ENCODE results near the gene SLC35F3.
A peak's percentile ranks its signal among the peaks of the same experiment; 100 is the strongest.
"Not testable (repeated sequence)": the region's sequence is repeated elsewhere in the genome, so short reads cannot be mapped to it uniquely, and the experiment has no call there.

Gene SLC35F3

DNA sequence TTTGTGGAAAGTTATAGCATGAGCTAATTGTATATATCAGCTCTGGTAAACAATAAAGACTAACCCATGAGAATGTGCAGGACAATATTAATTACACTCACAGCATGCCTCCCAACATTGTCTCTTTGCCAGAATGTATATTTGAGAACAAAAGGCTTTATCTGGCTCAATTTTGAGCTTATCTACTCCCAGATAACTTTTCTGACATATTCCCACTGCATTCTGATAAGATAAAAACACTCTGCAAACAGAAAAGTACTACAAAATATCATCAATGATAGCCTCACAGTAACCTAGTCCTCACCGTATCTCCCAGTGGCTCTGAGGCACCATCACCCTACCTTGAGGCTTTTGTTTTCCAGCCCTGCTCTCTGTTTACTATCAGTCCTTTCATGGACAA, 188.6 kb downstream of the SLC35F3 start:
- DNase-seq (ENCODE audit: extremely low spot score, insufficient read length, low read depth) (no peak), FAIRE-seq (no peak)

GRCh38 chr1:234093741-234094140, 189.3 kb downstream of the SLC35F3 start:
- no peak for DNase-seq (ENCODE audit: extremely low spot score, insufficient read length, low read depth)
- FAIRE-seq = no peak

- FAIRE-seq (no peak), DNase-seq (ENCODE audit: extremely low spot score, insufficient read length, low read depth) (no peak)
Measured at GRCh38 chr1:234094172-234094571, 189.7 kb downstream of the SLC35F3 start.

DNA sequence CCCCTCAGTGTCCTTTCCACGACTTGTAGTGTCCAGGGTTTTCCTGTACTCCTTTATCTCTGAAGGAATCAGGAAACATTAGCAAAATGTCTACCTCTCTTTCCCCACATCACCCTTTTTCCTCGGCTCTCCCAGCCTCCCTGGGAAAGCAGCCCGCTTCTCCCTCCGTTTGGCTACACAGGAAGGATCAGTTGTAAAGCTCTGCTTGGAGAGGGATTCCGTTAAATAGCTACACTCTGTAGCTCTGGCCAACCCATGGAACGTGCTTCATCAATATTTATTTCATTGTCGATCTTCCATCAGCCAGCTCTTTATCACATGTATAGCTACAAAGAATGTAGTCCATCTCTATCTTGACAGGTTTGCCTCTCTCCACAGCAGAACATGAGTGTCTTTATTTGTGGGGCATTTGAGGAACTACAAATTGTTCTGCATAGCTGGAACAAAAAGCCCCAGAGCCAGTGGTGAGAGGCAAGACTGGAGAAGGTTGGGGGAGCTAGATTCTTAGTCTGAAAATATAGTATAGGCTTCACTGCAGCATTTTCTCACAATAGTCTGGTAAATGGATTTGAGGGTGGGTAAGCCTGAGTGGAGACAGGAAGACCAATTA, 191.8 kb downstream of the SLC35F3 start:
- FAIRE-seq = no peak
- no peak for DNase-seq (ENCODE audit: extremely low spot score, insufficient read length, low read depth)

DNA sequence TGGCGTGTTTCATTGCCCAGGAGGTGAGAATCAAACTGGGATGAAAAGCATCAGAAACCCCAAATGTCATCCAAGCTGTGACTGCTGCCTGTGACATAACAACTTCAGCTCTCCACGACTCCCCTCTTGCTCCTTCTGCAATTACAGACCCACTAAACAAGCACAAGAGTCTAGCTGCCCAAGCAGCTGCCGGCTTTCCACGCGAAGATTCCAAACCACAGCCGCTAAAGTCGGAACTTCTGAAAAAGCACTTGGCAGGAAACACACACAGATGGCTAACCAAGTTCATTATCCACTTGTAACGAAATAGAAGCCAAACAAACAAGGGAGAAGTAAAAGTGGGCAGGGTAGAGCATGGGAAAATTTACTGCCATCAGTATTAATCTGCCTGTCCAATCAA, 198.1 kb downstream of the SLC35F3 start:
- FAIRE-seq (no peak), DNase-seq (ENCODE audit: extremely low spot score, insufficient read length, low read depth) (no peak)

DNA sequence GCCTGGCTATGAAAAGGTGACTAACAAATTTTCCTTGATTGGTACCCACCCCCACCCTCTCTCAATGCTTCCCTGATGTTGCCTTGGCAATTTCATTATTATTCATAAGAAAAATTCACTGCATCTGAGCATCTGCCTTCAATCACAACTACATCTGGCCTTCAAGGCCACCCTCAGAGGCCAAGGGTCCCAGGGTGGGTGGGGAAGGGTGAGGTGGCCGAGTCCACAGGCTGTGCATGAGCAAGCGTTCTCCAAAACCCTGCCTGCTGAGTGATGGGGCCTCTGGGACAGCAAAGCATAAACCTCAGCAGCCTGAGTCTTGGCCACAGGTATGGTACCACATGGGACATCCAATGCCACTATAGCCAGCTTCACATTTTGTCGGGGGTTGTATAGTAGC, 198.7 kb downstream of the SLC35F3 start:
- FAIRE-seq = no peak
- no peak for DNase-seq (ENCODE audit: extremely low spot score, insufficient read length, low read depth)

DNA sequence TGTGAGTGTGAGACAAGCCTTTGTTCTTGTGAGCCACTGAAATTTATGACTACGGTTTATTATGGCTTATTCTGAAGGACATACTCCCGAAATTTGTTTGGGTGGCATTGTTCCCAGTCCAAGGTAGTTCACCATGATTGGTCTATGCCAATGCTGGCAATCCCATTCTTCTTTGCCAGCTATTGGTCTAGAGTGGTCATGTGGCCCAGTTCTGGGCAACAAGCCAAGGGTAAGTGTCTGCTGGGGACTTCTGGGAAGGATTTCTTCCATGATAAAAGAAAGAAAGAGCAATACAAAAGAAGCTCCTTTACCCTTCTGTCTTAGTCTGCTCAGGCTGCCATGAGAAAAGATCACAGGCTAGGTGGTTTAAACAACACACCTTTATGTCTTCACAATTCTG, 201.6 kb downstream of the SLC35F3 start:
- DNase-seq (ENCODE audit: extremely low spot score, insufficient read length, low read depth) = no peak

GRCh38 chr1:234107416-234108021, 203.0 kb downstream of the SLC35F3 start:
- DNase-seq (ENCODE audit: extremely low spot score, insufficient read length, low read depth) (no peak), FAIRE-seq (no peak)

More for the DNA sequence above, 201.6 kb downstream of the SLC35F3 start:
- no peak for FAIRE-seq

DNA sequence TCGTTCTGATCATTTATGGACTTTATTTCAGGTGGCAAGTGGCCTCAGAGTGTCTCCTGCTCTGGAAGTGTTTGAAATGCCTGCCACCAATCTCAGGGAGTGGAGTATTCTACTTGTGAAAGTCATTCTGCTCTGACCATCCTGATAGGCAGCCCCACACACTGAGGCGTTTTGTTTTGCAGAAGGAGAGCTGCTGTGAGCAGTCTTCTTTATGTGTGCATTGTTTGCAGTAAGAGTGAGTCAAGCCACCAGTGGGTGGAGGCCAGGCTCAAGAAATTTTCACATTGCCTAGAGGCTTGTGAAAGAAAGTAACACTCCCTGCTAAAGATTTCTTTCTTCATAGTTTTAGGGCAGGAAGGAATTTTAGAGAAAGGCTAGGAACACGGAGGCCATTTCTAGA, 204.4 kb downstream of the SLC35F3 start:
- DNase-seq (ENCODE audit: extremely low spot score, insufficient read length, low read depth) = no peak

DNA sequence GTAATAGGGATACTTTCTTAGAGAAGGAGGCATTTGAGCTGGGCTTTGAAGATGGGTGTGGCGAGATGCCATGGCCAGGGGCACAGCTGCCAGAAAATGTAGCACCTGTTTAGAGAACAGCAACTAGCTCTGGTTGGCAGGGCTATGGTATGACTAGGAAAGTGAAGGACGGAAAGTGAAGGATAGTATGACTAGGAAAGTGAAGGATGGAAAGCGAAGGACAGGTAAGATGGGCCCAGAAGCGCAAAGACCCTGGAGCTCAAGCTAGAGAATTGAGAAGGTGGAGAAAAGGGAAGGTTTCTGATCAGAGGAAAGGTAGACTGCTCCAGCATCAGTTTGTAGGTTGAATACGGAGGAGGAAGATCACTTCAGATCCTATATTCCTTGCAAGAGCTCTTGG, 205.4 kb downstream of the SLC35F3 start:
- DNase-seq (ENCODE audit: extremely low spot score, insufficient read length, low read depth) (no peak), FAIRE-seq (no peak)

More for the DNA sequence above, 204.4 kb downstream of the SLC35F3 start:
- FAIRE-seq = no peak

DNA sequence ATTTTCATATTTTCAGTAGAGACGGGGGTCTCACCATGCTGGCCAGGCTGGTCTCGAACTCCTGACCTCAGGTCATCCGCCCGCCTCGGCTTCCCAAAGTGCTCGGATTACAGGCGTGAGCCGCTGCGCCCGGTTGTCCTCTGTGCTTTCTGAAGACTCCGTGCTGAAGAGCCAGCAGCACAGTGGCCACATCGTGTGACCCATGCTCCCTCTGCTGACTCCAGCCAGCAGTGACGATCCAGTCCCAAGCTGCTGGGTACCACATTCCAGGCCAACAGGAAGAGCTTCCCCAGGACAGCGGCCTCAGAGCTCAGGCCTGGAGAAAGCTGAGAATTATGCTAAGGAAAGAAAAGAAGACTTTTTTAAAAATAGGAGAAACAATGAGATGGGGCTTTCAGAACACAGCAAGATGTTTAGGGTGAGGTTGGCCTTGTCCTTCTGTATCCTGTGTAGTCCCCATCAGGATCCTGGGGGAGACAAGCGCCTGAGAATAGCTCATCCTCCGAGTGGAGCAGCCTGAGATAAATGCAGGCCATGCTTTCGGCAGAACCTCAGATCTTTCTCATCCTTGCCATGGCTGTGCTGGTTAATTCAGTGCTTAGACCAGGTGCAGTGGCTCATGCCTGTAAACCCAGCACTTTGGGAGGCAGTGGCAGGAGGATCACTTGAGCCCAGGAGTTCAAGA, 207.1 kb downstream of the SLC35F3 start:
- FAIRE-seq = no peak
- no peak for DNase-seq (ENCODE audit: extremely low spot score, insufficient read length, low read depth)

- DNase-seq (ENCODE audit: extremely low spot score, insufficient read length, low read depth) (peak; percentile 23), FAIRE-seq (peak; percentile 86)
Measured at GRCh38 chr1:234114648-234115307, 210.3 kb downstream of the SLC35F3 start.

- no peak for DNase-seq (ENCODE audit: extremely low spot score, insufficient read length, low read depth)
- no peak for FAIRE-seq
Measured at GRCh38 chr1:234118911-234119310, 214.4 kb downstream of the SLC35F3 start.

DNA sequence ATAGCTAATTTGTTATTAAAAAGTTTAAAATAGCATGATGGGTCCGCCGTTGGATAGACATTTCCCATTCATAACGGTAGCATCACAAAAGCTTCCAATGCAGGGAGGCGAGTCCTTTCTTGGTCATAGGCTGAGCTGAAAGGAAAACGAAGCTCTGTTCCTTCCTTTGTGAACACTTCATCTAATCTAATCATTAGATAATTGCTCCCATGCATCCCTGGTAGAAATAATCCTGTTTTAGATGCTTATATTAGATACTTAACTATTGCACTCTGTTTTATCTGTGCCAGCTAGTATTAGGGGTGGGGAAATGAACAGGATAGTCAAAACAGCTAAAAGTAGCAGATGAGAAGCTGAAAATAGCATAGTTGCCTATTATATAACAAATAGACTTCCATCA, 215.0 kb downstream of the SLC35F3 start:
- no peak for FAIRE-seq

GRCh38 chr1:234120327-234120944, 216.0 kb downstream of the SLC35F3 start:
- FAIRE-seq (no peak), DNase-seq (ENCODE audit: extremely low spot score, insufficient read length, low read depth) (no peak)

More for the DNA sequence above, 215.0 kb downstream of the SLC35F3 start:
- no peak for DNase-seq (ENCODE audit: extremely low spot score, insufficient read length, low read depth)

DNA sequence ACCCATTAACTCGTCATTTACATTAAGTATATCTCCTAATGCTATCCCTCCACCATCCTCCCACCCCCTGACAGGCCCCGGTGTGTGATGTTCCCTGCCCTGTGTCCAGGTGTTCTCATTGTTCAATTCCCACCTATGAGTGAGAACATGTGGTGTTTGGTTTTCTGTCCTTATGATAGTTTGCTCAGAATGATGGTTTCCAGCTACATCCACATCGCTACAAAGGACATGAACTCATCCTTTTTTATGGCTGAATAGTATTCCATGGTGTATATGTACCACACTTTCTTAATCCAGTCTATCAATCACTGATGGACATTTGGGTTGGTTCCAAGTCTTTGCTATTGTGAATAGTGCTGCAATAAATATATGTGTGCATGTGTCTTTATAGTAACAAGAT, 217.2 kb downstream of the SLC35F3 start:
- DNase-seq (ENCODE audit: extremely low spot score, insufficient read length, low read depth); FAIRE-seq: not testable (repeated sequence)

- not testable (repeated sequence) for DNase-seq (ENCODE audit: extremely low spot score, insufficient read length, low read depth); FAIRE-seq
Measured at GRCh38 chr1:234122571-234122970, 218.1 kb downstream of the SLC35F3 start.

GRCh38 chr1:234123867-234124266, 219.4 kb downstream of the SLC35F3 start:
- no peak for FAIRE-seq
- no peak for DNase-seq (ENCODE audit: extremely low spot score, insufficient read length, low read depth)

DNA sequence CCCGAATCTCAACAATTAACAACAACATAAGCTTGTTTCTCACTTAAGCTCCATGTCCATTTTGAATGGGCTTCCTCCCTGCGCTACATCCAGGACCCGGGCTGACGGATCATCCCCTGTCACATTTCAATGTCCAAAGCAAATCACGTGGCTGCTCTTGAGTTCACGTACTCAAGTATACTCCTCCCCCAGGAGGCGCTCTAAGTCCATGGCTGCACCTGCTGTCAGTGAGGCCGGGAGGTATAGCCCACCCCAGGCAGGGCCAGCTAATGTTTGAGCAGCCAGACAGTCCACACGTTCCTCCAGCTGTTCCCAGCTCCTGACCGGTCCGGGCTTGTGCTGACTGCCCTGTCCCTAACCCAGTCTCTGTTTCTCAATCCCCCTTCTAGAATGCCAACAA, 220.8 kb downstream of the SLC35F3 start:
- FAIRE-seq = no peak
- peak; percentile 29 for DNase-seq (ENCODE audit: extremely low spot score, insufficient read length, low read depth)

DNA sequence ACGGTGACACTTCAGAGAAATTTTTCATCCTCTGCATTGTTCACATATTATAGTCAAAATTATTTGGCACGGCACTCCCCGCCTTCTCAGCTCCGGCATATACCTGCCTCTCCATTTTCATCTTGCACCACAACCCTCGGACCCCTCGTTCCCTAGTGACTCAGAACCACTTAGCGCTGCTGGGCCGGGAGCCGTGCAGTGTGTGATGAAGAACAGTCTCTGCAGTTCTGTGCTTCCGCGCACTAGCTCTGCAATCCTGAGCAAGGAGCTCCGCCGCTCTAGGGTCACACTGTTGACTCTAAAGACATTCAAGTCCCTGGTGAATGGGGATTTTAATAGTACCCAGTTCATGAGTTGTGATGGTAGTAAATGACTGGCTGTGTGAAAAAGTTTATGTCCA, 221.2 kb downstream of the SLC35F3 start:
- FAIRE-seq (no peak), DNase-seq (ENCODE audit: extremely low spot score, insufficient read length, low read depth) (no peak)

All from GM18507 (cell line).